Brain microvascular endothelial cell (primary cell): Measurements from ENCODE around the gene DMBT1.

Experiments
- DNase-seq: peaks from one replicate; pipeline ENCODE4 v3.0.0-alpha.2; 2020
- H3K27ac ChIP-seq: fragments of 250-450 bp; sonication (Bioruptor Pico); 2 replicates; pipeline ENCODE4 v1.5.1; 2020; ENCODE audit warnings: mild to moderate bottlenecking, moderate library complexity
- H3K27me3 ChIP-seq: fragments of 250-450 bp; sonication (Bioruptor Pico); replicated peaks from 2 replicates; pipeline ENCODE4 v1.5.1; 2020; ENCODE audit warnings: mild to moderate bottlenecking
- H3K36me3 ChIP-seq: fragments of 250-450 bp; sonication (Bioruptor Pico); replicated peaks from 2 replicates; pipeline ENCODE4 v1.5.1; 2020; ENCODE audit warnings: mild to moderate bottlenecking
- H3K4me3 ChIP-seq: 2 replicates; pipeline ENCODE4 v1.5.1; 2011; ENCODE audit warnings: low read depth, mild to moderate bottlenecking, control low read depth, low read length, moderate library complexity
- CTCF ChIP-seq: IDR thresholded peaks from 2 replicates; pipeline ENCODE4 v1.5.1; 2011; ENCODE audit warnings: low read depth, mild to moderate bottlenecking, moderate library complexity, low read length, control low read depth, inconsistent platforms; ENCODE audit errors: missing control alignments
- in situ Hi-C: cut with HindIII; loops from 2 replicates; pipeline ENCODE4 v1.10.0; 2017; ENCODE audit warnings: low sequenced_read_pairs, low pct_ligation_motif_present

Gene DMBT1

DNA sequence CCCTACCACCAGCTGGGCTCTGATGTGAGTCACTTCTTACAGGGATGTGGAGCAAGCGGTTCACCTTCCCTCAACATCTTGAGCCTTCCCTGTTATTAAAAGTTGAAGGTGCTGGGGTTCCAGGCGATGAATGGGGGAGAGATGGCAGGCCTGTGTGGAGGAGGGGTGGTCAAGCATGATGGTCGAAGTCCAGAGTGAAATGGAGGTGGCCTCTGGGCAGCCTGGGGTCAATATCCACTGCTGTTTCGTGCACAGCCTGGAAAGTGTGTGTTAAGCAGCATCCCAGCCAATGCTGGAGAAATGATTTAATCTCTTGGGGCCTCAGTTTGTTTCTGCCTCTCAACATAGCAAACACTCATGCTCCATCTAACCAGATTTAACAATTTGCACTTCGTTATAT lies 33.7 kb upstream of the DMBT1 start:
- H3K27me3 ChIP-seq = no peaks in the 10 kb centered on the region
- no peak for DNase-seq
- no peak overlapping the region for H3K4me3 ChIP-seq
- TF ChIP-seq CTCF = no peak
- H3K27ac ChIP-seq = no peak overlapping the region
- in situ Hi-C loops = no loop called here
- H3K36me3 ChIP-seq = no peaks in the 10 kb centered on the region

DNA sequence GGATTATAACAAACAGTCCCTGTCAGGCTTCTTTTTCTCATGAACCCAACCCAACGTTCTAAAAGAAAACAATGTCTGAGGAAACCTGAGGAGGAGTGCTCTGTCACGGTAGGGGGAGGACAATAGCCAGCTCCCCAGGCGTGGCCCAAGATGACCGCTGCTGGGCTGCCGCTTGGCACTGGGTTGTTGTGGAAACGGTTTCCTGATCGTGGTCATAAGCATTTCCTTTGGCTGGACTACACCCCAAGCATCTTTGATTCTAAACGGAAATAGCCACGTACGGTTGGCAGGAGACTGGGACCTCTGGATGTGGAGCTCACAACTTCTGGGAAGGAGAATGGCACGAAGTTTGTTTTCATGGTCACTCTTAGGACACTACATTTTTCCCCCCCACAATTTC lies 30.4 kb upstream of the DMBT1 start:
- H3K27ac ChIP-seq = no peak overlapping the region
- in situ Hi-C loops = no loop called here
- H3K27me3 ChIP-seq = no peaks in the 10 kb centered on the region

DNA sequence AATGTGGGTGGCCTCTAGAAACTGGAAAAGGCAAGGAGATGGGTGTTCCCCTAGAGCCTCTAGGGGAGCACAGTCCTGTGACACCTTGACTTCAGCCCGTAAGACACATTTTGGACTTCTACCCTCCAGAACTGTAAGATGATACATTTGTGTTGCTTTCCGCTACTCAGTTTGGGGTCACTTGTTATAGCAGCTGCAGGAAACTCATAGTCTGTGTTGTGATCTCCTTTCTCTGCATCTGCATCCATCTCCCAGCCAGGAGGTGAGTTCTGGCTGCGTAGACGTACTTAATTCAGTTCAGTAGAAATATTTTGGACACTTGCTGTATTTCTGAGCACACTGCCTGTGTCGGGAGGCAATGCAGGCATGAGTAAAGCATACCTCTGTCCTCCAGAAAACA lies 29.3 kb upstream of the DMBT1 start:
- Histone ChIP-seq H3K27me3 (no peaks in the 10 kb centered on the region), H3K27ac (no peak overlapping the region), H3K4me3 (no peak overlapping the region), H3K36me3 (no peaks in the 10 kb centered on the region)
- DNase-seq = no peak
- no peak for TF ChIP-seq CTCF
- in situ Hi-C loops = no loop called here

More for the DNA sequence above, 30.4 kb upstream of the DMBT1 start:
- DNase-seq = no peak
- Histone ChIP-seq H3K4me3 (no peak overlapping the region), H3K36me3 (no peaks in the 10 kb centered on the region)
- no peak for TF ChIP-seq CTCF

DNA sequence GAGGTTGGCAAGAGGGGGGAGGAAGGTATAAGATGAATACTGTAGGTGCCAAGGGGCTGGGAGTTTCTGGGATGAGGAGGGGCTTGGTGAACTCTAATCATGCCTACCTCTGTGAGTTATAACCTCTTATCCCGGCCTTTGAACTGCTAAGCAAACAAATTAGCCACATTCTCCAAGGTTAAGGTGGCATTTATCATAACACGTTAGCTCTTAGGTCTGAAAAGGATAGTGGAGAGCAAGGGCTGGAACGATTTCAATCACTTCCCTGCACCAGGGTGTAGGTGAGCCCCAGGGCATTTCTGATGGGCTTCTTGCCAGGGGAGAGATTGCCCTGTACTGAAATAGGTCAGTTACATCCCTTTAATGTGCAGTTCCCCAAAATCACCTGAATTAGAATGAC lies 28.6 kb upstream of the DMBT1 start:
- no peak for DNase-seq
- H3K4me3 ChIP-seq = no peak overlapping the region
- no peaks in the 10 kb centered on the region for H3K27me3 ChIP-seq
- in situ Hi-C loops = no loop called here
- no peaks in the 10 kb centered on the region for H3K36me3 ChIP-seq
- H3K27ac ChIP-seq = no peak overlapping the region
- no peak for TF ChIP-seq CTCF

GRCh38 chr10:122532601-122533296 lies 27.8 kb upstream of the DMBT1 start:
- no peak for TF ChIP-seq CTCF
- in situ Hi-C loops = no loop called here
- Histone ChIP-seq H3K4me3 (no peak overlapping the region), H3K27ac (no peak overlapping the region), H3K36me3 (no peaks in the 10 kb centered on the region), H3K27me3 (no peaks in the 10 kb centered on the region)
- no peak for DNase-seq

- Histone ChIP-seq H3K36me3 (no peaks in the 10 kb centered on the region), H3K27ac (no peak overlapping the region), H3K4me3 (no peak overlapping the region), H3K27me3 (no peaks in the 10 kb centered on the region)
- DNase-seq = no peak
- in situ Hi-C loops = no loop called here
- no peak for TF ChIP-seq CTCF
Measured at GRCh38 chr10:122537545-122537944, 23.0 kb upstream of the DMBT1 start.
